H9 (cell line): ENCODE data around the gene TP53BP2. TPM values are rescaled to one million over a fixed set of nuclear protein-coding genes. Genes with fewer than 3 reads are reported as not detected.

Source experiments
- DNase-seq: peaks from one replicate; pipeline ENCODE4 v3.0.0-alpha.2; 2017
- H2AFZ ChIP-seq: one replicate; pipeline ENCODE4 v1.6.1; 2013; ENCODE audit warnings: mild to moderate bottlenecking, low read length, control low read depth, moderate library complexity
- H2AK5ac ChIP-seq: 2 replicates; pipeline ENCODE4 v1.6.1; 2013; ENCODE audit warnings: low read length, control low read depth, mixed read lengths; ENCODE audit not compliant: insufficient read length
- H2BK120ac ChIP-seq: one replicate; pipeline ENCODE4 v1.6.1; 2013; ENCODE audit warnings: low read depth, mild to moderate bottlenecking, low read length, control low read depth, inconsistent platforms; ENCODE audit not compliant: poor library complexity, severe bottlenecking
- H2BK12ac ChIP-seq: 2 replicates; pipeline ENCODE4 v1.6.1; 2013; ENCODE audit warnings: low read length, control low read depth, mixed read lengths, low read depth; ENCODE audit not compliant: insufficient read length
- H2BK15ac ChIP-seq: 2 replicates; pipeline ENCODE4 v1.6.1; 2013; ENCODE audit warnings: low read depth, low read length, control low read depth
- H2BK20ac ChIP-seq: one replicate; pipeline ENCODE4 v1.6.1; 2013; ENCODE audit warnings: low read depth, mild to moderate bottlenecking, low read length, control low read depth, inconsistent platforms; ENCODE audit not compliant: poor library complexity, severe bottlenecking
- H2BK5ac ChIP-seq: 2 replicates; pipeline ENCODE4 v1.6.1; 2013; ENCODE audit warnings: low read length, control low read depth, mixed read lengths; ENCODE audit not compliant: insufficient read length
- H3K14ac ChIP-seq: 2 replicates; pipeline ENCODE4 v1.6.1; 2013; ENCODE audit warnings: low read length, control low read depth; ENCODE audit not compliant: insufficient read depth
- H3K18ac ChIP-seq: 2 replicates; pipeline ENCODE4 v1.6.1; 2013; ENCODE audit warnings: low read depth, mild to moderate bottlenecking, mixed read lengths, low read length, control low read depth; ENCODE audit not compliant: insufficient read length
- H3K23ac ChIP-seq: 2 replicates; pipeline ENCODE4 v1.6.1; 2013; ENCODE audit warnings: low read length, control low read depth, mixed read lengths, low read depth; ENCODE audit not compliant: insufficient read length
- H3K23me2 ChIP-seq: 2 replicates; pipeline ENCODE4 v1.6.1; 2013; ENCODE audit warnings: low read depth, mild to moderate bottlenecking, mixed read lengths, low read length, control low read depth; ENCODE audit not compliant: insufficient read length, poor library complexity, severe bottlenecking
- H3K27ac ChIP-seq: 2 replicates; pipeline ENCODE4 v1.5.1; 2013; ENCODE audit warnings: low read length, control low read depth, mixed read lengths, low read depth; ENCODE audit not compliant: insufficient read length
- H3K27me3 ChIP-seq: 2 replicates; pipeline ENCODE4 v1.6.1; 2013; ENCODE audit warnings: low read length, control low read depth, inconsistent platforms; ENCODE audit not compliant: insufficient read depth
- H3K4ac ChIP-seq: 2 replicates; pipeline ENCODE4 v1.6.1; 2013; ENCODE audit warnings: low read depth, mild to moderate bottlenecking, control low read depth, inconsistent platforms, low read length, moderate library complexity
- H3K4me1 ChIP-seq: 2 replicates; pipeline ENCODE4 v1.6.1; 2013; ENCODE audit warnings: low read length, control low read depth, inconsistent platforms; ENCODE audit not compliant: insufficient read depth
- H3K4me2 ChIP-seq: 2 replicates; pipeline ENCODE4 v1.6.1; 2013; ENCODE audit warnings: low read length, control low read depth, mixed read lengths; ENCODE audit not compliant: insufficient read length, insufficient read depth
- H3K56ac ChIP-seq: 2 replicates; pipeline ENCODE4 v1.6.1; 2013; ENCODE audit warnings: low read depth, mild to moderate bottlenecking, mixed read lengths, low read length, control low read depth; ENCODE audit not compliant: insufficient read length
- H3K79me1 ChIP-seq: 2 replicates; pipeline ENCODE4 v1.6.1; 2013; ENCODE audit warnings: low read depth, mild to moderate bottlenecking, moderate library complexity, low read length, control low read depth, inconsistent platforms; ENCODE audit not compliant: insufficient read depth, poor library complexity, severe bottlenecking
- H3K79me2 ChIP-seq: 2 replicates; pipeline ENCODE4 v1.6.1; 2013; ENCODE audit warnings: low read length, control low read depth, inconsistent platforms; ENCODE audit not compliant: insufficient read depth
- H3K9ac ChIP-seq: 2 replicates; pipeline ENCODE4 v1.6.1; 2013; ENCODE audit warnings: low read length, control low read depth, mixed read lengths; ENCODE audit not compliant: insufficient read length; ENCODE audit errors: extremely low read depth
- H3K9me3 ChIP-seq: one replicate; pipeline ENCODE4 v1.6.1; 2013; ENCODE audit warnings: low read depth, low read length, inconsistent platforms; ENCODE audit not compliant: control insufficient read depth
- H3T11ph ChIP-seq: one replicate; pipeline ENCODE4 v1.6.1; 2013; ENCODE audit warnings: mild to moderate bottlenecking, low read length, control low read depth, inconsistent platforms
- H4K20me1 ChIP-seq: one replicate; pipeline ENCODE4 v1.6.1; 2013; ENCODE audit not compliant: control insufficient read depth, insufficient read length, insufficient read depth
- H4K5ac ChIP-seq: 2 replicates; pipeline ENCODE4 v1.6.1; 2013; ENCODE audit warnings: low read depth, mild to moderate bottlenecking, mixed read lengths, low read length, control low read depth; ENCODE audit not compliant: insufficient read length
- H4K8ac ChIP-seq: replicated peaks from 2 replicates; pipeline ENCODE4 v1.6.1; 2013; ENCODE audit warnings: low read length, control low read depth, mixed read lengths, low read depth; ENCODE audit not compliant: insufficient read length
- H4K91ac ChIP-seq: 2 replicates; pipeline ENCODE4 v1.6.1; 2013; ENCODE audit warnings: low read depth, mild to moderate bottlenecking, moderate library complexity, mixed read lengths, low read length, control low read depth; ENCODE audit not compliant: insufficient read length
- H3K27ac Mint-ChIP-seq, 3 experiments: 2 replicates in 2 of 3; 3 replicates in 1 of 3; pipeline ENCODE4 v1.8.0; 2020 to 2021; ENCODE audit warnings: mixed read lengths in 3 of 3, mild to moderate bottlenecking in 1 of 3, moderate library complexity in 1 of 3
- H3K27me3 Mint-ChIP-seq: 2 replicates; pipeline ENCODE4 v1.8.0; 2021; ENCODE audit warnings: low read depth, mild to moderate bottlenecking, moderate library complexity, mixed read lengths
- H3K36me3 Mint-ChIP-seq, 3 experiments: 2 replicates in 2 of 3; 3 replicates in 1 of 3; pipeline ENCODE4 v1.8.0; 2020 to 2021; ENCODE audit warnings: low read depth in 3 of 3, mixed read lengths in 3 of 3; ENCODE audit not compliant: insufficient read depth in 1 of 3
- H3K4me1 Mint-ChIP-seq, 2 experiments: 2 replicates each; pipeline ENCODE4 v1.8.0; 2020; ENCODE audit warnings: mixed read lengths in 2 of 2
- H3K4me3 Mint-ChIP-seq, 2 experiments: 2 replicates in 1 of 2; 3 replicates in 1 of 2; pipeline ENCODE4 v1.8.0; 2020 to 2021; ENCODE audit warnings: mild to moderate bottlenecking in 2 of 2, mixed read lengths in 2 of 2, moderate library complexity in 1 of 2
- H3K9me3 Mint-ChIP-seq, 2 experiments: 2 replicates in 1 of 2; 3 replicates in 1 of 2; pipeline ENCODE4 v1.8.0; 2020; ENCODE audit warnings: mild to moderate bottlenecking in 2 of 2, mixed read lengths in 2 of 2, moderate library complexity in 1 of 2
- CTCF ChIP-seq: fragments of 200-600 bp; sonication (generic); conservative IDR thresholded peaks from 3 replicates; pipeline ENCODE4 v1.8.0; 2021; ENCODE audit warnings: antibody characterized with exemption, mild to moderate bottlenecking
- WGBS: extraction: QIAGEN DNeasy Blood & Tissue Kit; methylation state at CpG from one replicate; pipeline ENCODE4 v1.1.7; 2013; ENCODE audit warnings: missing lambda C conversion rate, low lambda C conversion rate, mixed read lengths; ENCODE audit not compliant: insufficient read length; ENCODE audit errors: extremely low coverage; 5-methylcytosine and 5-hydroxymethylcytosine counted together
- total RNA-seq: library from RNA; stranded (reverse); gene quantifications from 2 replicates; pipeline ENCODE4 v1.2.1, GENCODE V29; 2021

The TP53BP2 gene
- total RNA-seq, 1 experiment from 2014 or later: 49.7 TPM

GRCh38 chr1:223824712-223825111, 21.0 kb downstream of the TP53BP2 start:
- Histone ChIP-seq H3K23me2 (no peaks in the 10 kb centered on the region), H3K9ac (no peak overlapping the region), H2BK5ac (no peak overlapping the region), H3K4me1 (peaks cover 5% of the 10 kb centered on the region; the same call in 1 of the 2 replicates), H2BK20ac (no peak overlapping the region), H4K20me1 (no peaks in the 10 kb centered on the region), H3K23ac (no peak overlapping the region), H2BK120ac (no peak overlapping the region), H3K4ac (no peak overlapping the region), H3K56ac (no peak overlapping the region), H3K79me2 (peaks cover 21% of the 10 kb centered on the region; the same call in 1 of the 2 replicates), H4K5ac (no peak overlapping the region), H3T11ph (no peak overlapping the region), H2AK5ac (no peak overlapping the region), H2BK15ac (no peak overlapping the region), H2AFZ (no peak overlapping the region), H3K9me3 (no peaks in the 10 kb centered on the region), H3K27me3 (no peaks in the 10 kb centered on the region), H3K79me1 (peaks cover 7% of the 10 kb centered on the region), H3K14ac (no peak overlapping the region), H2BK12ac (no peak overlapping the region), H4K8ac (no peak overlapping the region), H3K18ac (no peak overlapping the region), H3K4me2 (no peak overlapping the region), H3K27ac (no peak overlapping the region), H4K91ac (no peak overlapping the region)
- no peak for DNase-seq
- no peaks in the 10 kb centered on the region for H3K9me3 Mint-ChIP-seq
- no peak overlapping the region for H3K4me3 Mint-ChIP-seq
- H3K27me3 Mint-ChIP-seq: no peaks in the 10 kb centered on the region
- no CpG with 5 or more reads among the region's 4 CpGs for WGBS
- peaks cover 47 to 54% of the 10 kb centered on the region in 2 experiments for H3K4me1 Mint-ChIP-seq
- TF ChIP-seq CTCF: no peak
- peak overlapping the region in 1 of 3 experiments; percentile 23; a peak in 2 of 7 replicates for H3K27ac Mint-ChIP-seq
- H3K36me3 Mint-ChIP-seq: peaks cover 10 to 22% (median 17%) of the 10 kb centered on the region in 3 experiments; a peak in 6 of 7 replicates
